IMR-90 (cell line): ENCODE results near the gene PLXND1. TPM values are rescaled to one million over a fixed set of nuclear protein-coding genes. Genes with fewer than 3 reads are reported as not detected.

Source experiments
- ATAC-seq: fragments of 200-7000 bp; cut with Tn5 transposase; 2 replicates; pipeline ENCODE4 v1.9.1; 2020; ENCODE audit warnings: low read depth, mild to moderate bottlenecking, moderate library complexity
- BruUV-seq: library from RNA; stranded (reverse); fragments of 400-500 nt; replicated peaks from 2 replicates; lab custom pipeline; 2021; lab: Mats Ljungman, UMichigan
- CTCF ChIA-PET: fragments of 300-600 bp; formaldehyde crosslinking; extraction: SDS; loops from one replicate; lab custom pipeline; 2021; ENCODE audit warnings: antibody characterized with exemption; lab: Yijun Ruan, JAX
- POLR2A ChIA-PET: fragments of 300-600 bp; sonication (Branson Sonifier 250); formaldehyde crosslinking; loops from one replicate; lab custom pipeline; 2022; ENCODE audit warnings: antibody characterized with exemption; ENCODE audit not compliant: unreplicated experiment; lab: Charles Lee
- DNase-seq: peaks from one replicate; pipeline ENCODE4 v3.0.0; 2013
- H2AFZ ChIP-seq: replicated peaks from 2 replicates; pipeline ENCODE3; 2013; ENCODE audit warnings: low read length, mild to moderate bottlenecking; ENCODE audit not compliant: poor library complexity
- H2AK5ac ChIP-seq: 2 replicates; pipeline ENCODE4 v1.6.1; 2013; ENCODE audit warnings: low read depth, low read length, inconsistent platforms
- H2AK9ac ChIP-seq: replicated peaks from 2 replicates; pipeline ENCODE3; 2013; ENCODE audit warnings: mild to moderate bottlenecking, low read depth, low read length, moderate library complexity; ENCODE audit not compliant: poor library complexity
- H2BK120ac ChIP-seq: 2 replicates; pipeline ENCODE4 v1.6.1; 2013; ENCODE audit warnings: low read depth, low read length, inconsistent platforms
- H2BK15ac ChIP-seq: 3 replicates; pipeline ENCODE4 v1.6.1; 2013; ENCODE audit warnings: low read depth, low read length, inconsistent platforms
- H2BK20ac ChIP-seq: 2 replicates; pipeline ENCODE4 v1.6.1; 2013; ENCODE audit warnings: low read depth, mild to moderate bottlenecking, inconsistent platforms, low read length, moderate library complexity
- H2BK5ac ChIP-seq: 2 replicates; pipeline ENCODE4 v1.6.1; 2013; ENCODE audit warnings: mild to moderate bottlenecking, low read depth, low read length, inconsistent platforms; ENCODE audit not compliant: poor library complexity, severe bottlenecking
- H3K14ac ChIP-seq: replicated peaks from 2 replicates; pipeline ENCODE4 v1.6.1; 2013; ENCODE audit warnings: low read depth, low read length, inconsistent platforms
- H3K18ac ChIP-seq: 2 replicates; pipeline ENCODE4 v1.6.1; 2013; ENCODE audit warnings: low read depth, low read length, control low read depth
- H3K23ac ChIP-seq: 2 replicates; pipeline ENCODE4 v1.6.1; 2013; ENCODE audit warnings: low read depth, low read length, inconsistent platforms
- H3K27ac ChIP-seq: 2 replicates; pipeline ENCODE4 v1.5.1; 2013; ENCODE audit warnings: mild to moderate bottlenecking, control low read depth, low read length; ENCODE audit not compliant: insufficient read depth
- H3K27me3 ChIP-seq: 2 replicates; pipeline ENCODE4 v1.6.1; 2013; ENCODE audit warnings: low read length; ENCODE audit not compliant: control insufficient read depth, insufficient read depth
- H3K36me3 ChIP-seq: 2 replicates; pipeline ENCODE4 v1.6.1; 2013; ENCODE audit warnings: low read length, mixed read lengths; ENCODE audit not compliant: control insufficient read depth, insufficient read depth
- H3K4ac ChIP-seq: 2 replicates; pipeline ENCODE4 v1.6.1; 2013; ENCODE audit warnings: low read depth, low read length, inconsistent platforms
- H3K4me1 ChIP-seq: 2 replicates; pipeline ENCODE4 v1.6.1; 2013; ENCODE audit warnings: low read length, mixed read lengths; ENCODE audit not compliant: control insufficient read depth, insufficient read depth
- H3K4me2 ChIP-seq: 2 replicates; pipeline ENCODE4 v1.6.1; 2013; ENCODE audit warnings: low read depth, mild to moderate bottlenecking, control low read depth, low read length, moderate library complexity
- H3K4me3 ChIP-seq: 2 replicates; pipeline ENCODE4 v1.5.1; 2013; ENCODE audit warnings: low read depth, mild to moderate bottlenecking, control low read depth, low read length, moderate library complexity; ENCODE audit not compliant: insufficient read depth
- H3K56ac ChIP-seq: 2 replicates; pipeline ENCODE4 v1.6.1; 2013; ENCODE audit warnings: low read length, inconsistent platforms; ENCODE audit not compliant: insufficient read depth; ENCODE audit errors: extremely low read depth
- H3K79me1 ChIP-seq, 2 experiments: 2 replicates each; pipeline ENCODE4 v1.6.1; 2013; ENCODE audit warnings: low read length in 2 of 2, inconsistent platforms in 1 of 2, low read depth in 1 of 2
- H3K9ac ChIP-seq: 2 replicates; pipeline ENCODE4 v1.6.1; 2013; ENCODE audit warnings: low read depth, low read length, control low read depth
- H3K9me1 ChIP-seq: 2 replicates; pipeline ENCODE4 v1.6.1; 2013; ENCODE audit warnings: low read length, inconsistent platforms; ENCODE audit not compliant: insufficient read depth
- H3K9me3 ChIP-seq: 2 replicates; pipeline ENCODE4 v1.6.1; 2013; ENCODE audit warnings: low read length; ENCODE audit not compliant: control insufficient read depth, insufficient read depth
- H4K20me1 ChIP-seq: 2 replicates; pipeline ENCODE4 v1.6.1; 2013; ENCODE audit warnings: low read length, inconsistent platforms; ENCODE audit not compliant: insufficient read depth
- H4K5ac ChIP-seq: 2 replicates; pipeline ENCODE4 v1.6.1; 2013; ENCODE audit warnings: mild to moderate bottlenecking, low read depth, low read length, control low read depth
- H4K8ac ChIP-seq, 2 experiments: 2 replicates each; pipeline ENCODE4 v1.6.1; 2013; ENCODE audit warnings: low read depth in 2 of 2, low read length in 2 of 2, control low read depth in 1 of 2, inconsistent platforms in 1 of 2
- H4K91ac ChIP-seq: 2 replicates; pipeline ENCODE4 v1.6.1; 2013; ENCODE audit warnings: low read depth, low read length, inconsistent platforms; ENCODE audit not compliant: insufficient read depth
- BHLHE40 ChIP-seq: fragments of 150-350 bp; IDR thresholded peaks from 2 replicates; pipeline ENCODE4 v1.6.1; 2016; ENCODE audit warnings: mild to moderate bottlenecking, low read depth, low read length
- CEBPB ChIP-seq: IDR thresholded peaks from 2 replicates; pipeline ENCODE4 v1.6.1; 2012; ENCODE audit warnings: low read depth, low read length, improper control_type of control experiment
- CHD1 ChIP-seq: IDR thresholded peaks from 2 replicates; pipeline ENCODE4 v1.6.1; 2012; ENCODE audit warnings: low read depth, low read length, improper control_type of control experiment
- ELK1 ChIP-seq: fragments of 150-350 bp; IDR thresholded peaks from 2 replicates; pipeline ENCODE4 v1.6.1; 2016; ENCODE audit warnings: low read depth, mild to moderate bottlenecking, low read length, moderate library complexity, borderline replicate concordance
- FOS ChIP-seq: fragments of 150-350 bp; IDR thresholded peaks from 2 replicates; pipeline ENCODE4 v1.6.1; 2016; ENCODE audit warnings: low read depth, low read length
- MAFK ChIP-seq: IDR thresholded peaks from 2 replicates; pipeline ENCODE4 v1.6.1; 2012; ENCODE audit warnings: low read depth, low read length, improper control_type of control experiment
- MAZ ChIP-seq: IDR thresholded peaks from 2 replicates; pipeline ENCODE4 v1.6.1; 2012; ENCODE audit warnings: low read depth, mild to moderate bottlenecking, low read length, improper control_type of control experiment, moderate library complexity, borderline replicate concordance
- MXI1 ChIP-seq: IDR thresholded peaks from 2 replicates; pipeline ENCODE4 v1.6.1; 2012; ENCODE audit warnings: low read depth, mild to moderate bottlenecking, low read length, moderate library complexity, borderline replicate concordance
- POLR2A ChIP-seq: IDR thresholded peaks from 2 replicates; pipeline ENCODE4 v1.6.1; 2012; ENCODE audit warnings: mild to moderate bottlenecking, low read depth, low read length
- RCOR1 ChIP-seq: IDR thresholded peaks from 2 replicates; pipeline ENCODE4 v1.6.1; 2012; ENCODE audit warnings: mild to moderate bottlenecking, low read length, improper control_type of control experiment; ENCODE audit not compliant: insufficient replicate concordance
- RFX5 ChIP-seq: IDR thresholded peaks from 2 replicates; pipeline ENCODE4 v1.8.0; 2012; ENCODE audit warnings: low read depth, mild to moderate bottlenecking, low read length, moderate library complexity
- SMC3 ChIP-seq: fragments of 150-350 bp; IDR thresholded peaks from 2 replicates; pipeline ENCODE4 v1.6.1; 2016; ENCODE audit warnings: low read depth, mild to moderate bottlenecking, antibody characterized with exemption, low read length, moderate library complexity
- WGBS, 2 experiments: methylation state at CpG; one replicate each; pipeline versions ENCODE4 v1.1.5 to v1.1.7; 2013; ENCODE audit warnings: missing lambda C conversion rate in 2 of 2; ENCODE audit not compliant: insufficient read length in 1 of 2; ENCODE audit errors: extremely low coverage in 2 of 2; 5-methylcytosine and 5-hydroxymethylcytosine counted together
- dilution Hi-C: fragments of 300-500 bp; cut with HindIII; formaldehyde crosslinking; loops from one replicate; pipeline ENCODE4 v1.14.3; 2018; ENCODE audit warnings: low sequenced_read_pairs; ENCODE audit not compliant: unreplicated experiment
- in situ Hi-C: fragments of 300-500 bp; cut with MboI; formaldehyde crosslinking; loops from 3 replicates; pipeline ENCODE4 v1.14.3; 2019; ENCODE audit warnings: low sequenced_read_pairs, inconsistent platforms, mixed read lengths
- intact Hi-C: fragments of 100-400 bp; cut with micrococcal nuclease; formaldehyde crosslinking; loops from 2 replicates; pipeline ENCODE4 v1.10.0; 2022
- polyA plus RNA-seq, 3 experiments: library from polyadenylated mRNA; depleted of rRNA; stranded (reverse); fragments of >200 nt; gene quantifications; 2 replicates each; pipeline ENCODE4 v1.2.3, GENCODE V29; 2012; ENCODE audit warnings: low replicate concordance in 1 of 3
- total RNA-seq: library from RNA; depleted of rRNA; stranded (reverse); fragments of >200 nt; gene quantifications from 2 replicates; pipeline ENCODE4 v1.2.3, GENCODE V29; 2012

Gene PLXND1
- total and polyA plus RNA-seq, 2 of the 4 experiments (the other 2 are of a cell fraction) = 19.2 to 67.1 TPM

GRCh38 chr3:129534428-129535027 lies 71.9 kb downstream of the PLXND1 start:
- Histone ChIP-seq H4K20me1 (no peaks in the 10 kb centered on the region), H2AK5ac (no peak overlapping the region), H3K4ac (no peak overlapping the region), H3K18ac (no peak overlapping the region), H3K27me3 (peaks cover 5% of the 10 kb centered on the region; the same call in 1 of the 2 replicates), H3K9me3 (no peaks in the 10 kb centered on the region), H3K56ac (no peak overlapping the region), H3K4me2 (no peak overlapping the region), H2BK120ac (no peak overlapping the region), H3K23ac (no peak overlapping the region), H3K9ac (no peak overlapping the region), H3K4me1 (peaks cover 14% of the 10 kb centered on the region), H2AK9ac (no peak overlapping the region), H4K5ac (no peak overlapping the region), H3K9me1 (peaks cover 8% of the 10 kb centered on the region), H4K8ac (no peak overlapping the region), H2AFZ (no peak overlapping the region), H3K14ac (no peak overlapping the region), H2BK20ac (no peak overlapping the region), H3K27ac (no peak overlapping the region), H3K79me1 (no peaks in the 10 kb centered on the region), H2BK15ac (no peak overlapping the region), H2BK5ac (no peak overlapping the region), H4K91ac (no peak overlapping the region), H3K36me3 (no peaks in the 10 kb centered on the region), H3K4me3 (no peak overlapping the region)
- DNase-seq = no peak
- ATAC-seq = no peak
- no peak for TF ChIP-seq RFX5
- TF ChIP-seq CHD1 = no peak
- no peak for TF ChIP-seq CEBPB
- TF ChIP-seq BHLHE40 = no peak
- TF ChIP-seq MAFK = no peak
- no peak for TF ChIP-seq FOS
- no peak for TF ChIP-seq MAZ
- TF ChIP-seq RCOR1 = no peak
- TF ChIP-seq MXI1 = no peak
- TF ChIP-seq ELK1 = no peak
- no peak for TF ChIP-seq POLR2A
- TF ChIP-seq SMC3 = no peak
- WGBS, 2 experiments = no CpG with 5 or more reads among the region's 4 CpGs
- ChIA-PET CTCF (no interaction called here), POLR2A (interaction anchor here (0.6 kb wide), 1 partner anchor 19 kb away, joined by 3 read pairs; no protein-coding TSS in a partner anchor)
- intact Hi-C loops = loop anchor here (5.0 kb wide), 1 partner anchor 82 kb away; no protein-coding TSS in a partner anchor
- dilution Hi-C loops = no loop called here
- BruUV-seq = no TSS peak
- in situ Hi-C loops = no loop called here
